Activated CD4-positive, alpha-beta T cell treated with anti-CD3 and anti-CD28 coated beads, Interleukin-10, Interleukin-2, amounts not matched to agents 100 ng/mL and 50 ng/mL, durations not matched to agents 16 hours and 8 hours (primary cell): ENCODE measurements around the gene VGF.
"Not testable (repeated sequence)": the region's sequence is repeated elsewhere in the genome, so short reads cannot be mapped to it uniquely, and the experiment has no call there.

Experiments
- DNase-seq: peaks from one replicate; pipeline ENCODE4 v3.0.0-alpha.2; 2020

The VGF gene

DNA sequence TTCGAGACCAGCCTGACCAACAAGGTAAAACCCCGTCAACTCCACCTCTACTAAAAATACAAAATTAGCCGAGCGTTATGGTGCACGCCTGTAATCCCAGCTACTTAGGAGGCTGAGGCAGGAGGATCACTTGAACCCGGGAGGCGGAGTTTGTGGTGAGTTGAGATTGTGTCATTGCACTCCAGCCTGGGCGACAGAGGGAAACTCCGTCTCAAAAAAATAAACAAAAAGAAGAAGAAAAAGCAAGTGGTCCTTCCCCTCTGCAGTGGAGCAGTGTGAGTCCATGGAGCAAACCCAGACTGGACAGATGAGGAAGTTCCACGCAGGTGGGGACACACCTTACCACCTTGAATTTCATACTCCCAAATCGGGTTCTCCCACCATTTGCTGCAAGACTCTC lies 51.5 kb downstream of the VGF start:
- no peak for DNase-seq

DNA sequence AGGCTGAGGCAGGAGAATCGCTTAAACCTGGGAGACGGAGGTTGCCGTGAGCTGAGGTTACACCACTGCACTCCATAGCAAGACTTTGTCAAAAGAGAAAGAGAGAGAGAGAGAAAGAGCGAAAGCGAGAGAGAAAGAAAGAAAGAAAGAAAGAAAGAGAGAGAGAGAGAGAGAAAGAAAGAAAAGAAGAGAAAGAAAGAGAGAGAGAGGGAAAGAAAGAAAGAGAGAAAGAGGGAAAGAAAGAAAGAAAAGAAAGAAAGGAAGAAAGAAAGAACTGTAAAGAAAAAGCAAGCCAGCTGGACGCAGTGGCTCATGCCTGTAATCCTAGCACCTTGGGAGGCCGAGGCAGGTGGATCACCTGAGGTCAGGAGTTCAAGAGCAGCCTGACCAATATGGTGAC lies 52.2 kb downstream of the VGF start:
- not testable (repeated sequence) for DNase-seq
